H1 (cell line): Measurements from ENCODE around the gene USE1. TPM values are rescaled to one million over a fixed set of nuclear protein-coding genes. Genes with fewer than 3 reads are reported as not detected.

Source experiments
- CTCF ChIA-PET: fragments of 300-600 bp; sonication (Branson Sonifier 250); formaldehyde crosslinking; loops from one replicate; lab custom pipeline; 2021; ENCODE audit not compliant: partially characterized antibody; lab: Charles Lee
- POLR2A ChIA-PET: fragments of 300-600 bp; sonication (Branson Sonifier 250); formaldehyde crosslinking; loops from one replicate; lab custom pipeline; 2021; ENCODE audit warnings: inconsistent platforms; ENCODE audit not compliant: partially characterized antibody; lab: Charles Lee
- DNase-seq, 2 experiments: peaks; one replicate each; pipeline versions ENCODE4 v3.0.0 to v3.0.0-alpha.2; 2010 to 2022; ENCODE audit warnings: low spot score in 2 of 2, low read depth in 1 of 2, mixed read lengths in 1 of 2
- FAIRE-seq: peaks from 2 replicates; lab custom pipeline; 2011; peaks lifted over from hg19 to GRCh38; lab: Jason Lieb, UNC
- H2AFZ ChIP-seq: 2 replicates; pipeline ENCODE4 v1.8.1; 2012; ENCODE audit warnings: low read length, inconsistent platforms
- H2AK5ac ChIP-seq: 2 replicates; pipeline ENCODE4 v1.6.1; 2013; ENCODE audit warnings: low read depth, low read length
- H2BK120ac ChIP-seq: replicated peaks from 2 replicates; pipeline ENCODE3; 2013; ENCODE audit warnings: low read depth, low read length, inconsistent platforms
- H2BK12ac ChIP-seq: 2 replicates; pipeline ENCODE4 v1.6.1; 2013; ENCODE audit warnings: low read depth, low read length
- H2BK15ac ChIP-seq: 2 replicates; pipeline ENCODE4 v1.6.1; 2013; ENCODE audit warnings: low read length
- H2BK20ac ChIP-seq: 2 replicates; pipeline ENCODE4 v1.6.1; 2013; ENCODE audit warnings: low read length
- H2BK5ac ChIP-seq: 2 replicates; pipeline ENCODE4 v1.6.1; 2013; ENCODE audit warnings: low read depth, low read length
- H3K14ac ChIP-seq: 2 replicates; pipeline ENCODE4 v1.6.1; 2013; ENCODE audit warnings: inconsistent platforms; ENCODE audit not compliant: insufficient read length
- H3K18ac ChIP-seq: 2 replicates; pipeline ENCODE4 v1.6.1; 2013; ENCODE audit warnings: low read length; ENCODE audit errors: extremely low read depth
- H3K23ac ChIP-seq: 2 replicates; pipeline ENCODE4 v1.6.1; 2013; ENCODE audit warnings: inconsistent platforms; ENCODE audit not compliant: insufficient read length
- H3K23me2 ChIP-seq: 2 replicates; pipeline ENCODE4 v1.6.1; 2013; ENCODE audit warnings: low read depth, low read length
- H3K27ac ChIP-seq: 2 replicates; pipeline ENCODE4 v1.6.1; 2011; ENCODE audit warnings: low read depth, low read length, inconsistent platforms
- H3K27me3 ChIP-seq, 4 experiments: replicated peaks in 1 of 4; 1 replicate in 1 of 4; 2 replicates in 3 of 4; pipeline versions ENCODE4 v1.6.1 to v1.8.1; 2011 to 2013; ENCODE audit warnings: low read length in 3 of 4, mild to moderate bottlenecking in 3 of 4, inconsistent platforms in 2 of 4, mixed read lengths in 2 of 4, moderate library complexity in 1 of 4; ENCODE audit not compliant: control insufficient read depth in 3 of 4, insufficient read depth in 3 of 4; ENCODE audit errors: extremely low read depth in 1 of 4
- H3K36me3 ChIP-seq, 4 experiments: 2 replicates each; pipeline versions ENCODE4 v1.6.1 to v1.8.1; 2011 to 2013; ENCODE audit warnings: mild to moderate bottlenecking in 4 of 4, low read length in 3 of 4, moderate library complexity in 2 of 4, control low read depth in 1 of 4, inconsistent platforms in 1 of 4; ENCODE audit not compliant: insufficient read depth in 4 of 4, control insufficient read depth in 2 of 4
- H3K4ac ChIP-seq: replicated peaks from 2 replicates; pipeline ENCODE3; 2013; ENCODE audit warnings: low read length, low read depth, mixed read lengths, inconsistent platforms; ENCODE audit not compliant: insufficient read length
- H3K4me1 ChIP-seq, 4 experiments: replicated peaks in 1 of 4; 1 replicate in 1 of 4; 2 replicates in 3 of 4; pipeline versions ENCODE4 v1.6.1 to v1.8.1; 2011 to 2013; ENCODE audit warnings: low read length in 3 of 4, inconsistent platforms in 2 of 4, mixed read lengths in 1 of 4; ENCODE audit not compliant: insufficient read depth in 4 of 4, control insufficient read depth in 3 of 4
- H3K4me2 ChIP-seq, 2 experiments: 2 replicates each; pipeline versions ENCODE4 v1.6.1 to v1.8.1; 2011 to 2013; ENCODE audit warnings: low read depth in 2 of 2, low read length in 2 of 2, control low read depth in 1 of 2, inconsistent platforms in 1 of 2, mild to moderate bottlenecking in 1 of 2; ENCODE audit not compliant: insufficient read depth in 1 of 2
- H3K4me3 ChIP-seq, 4 experiments: fragments of 200-600, 300-600 bp in 1 of 4; sonication (generic), shearing (Covaris generic), sonication (Bioruptor Twin) in 1 of 4; 2 replicates each; pipeline versions ENCODE4 v1.5.1 to v1.8.1; 2011 to 2016; ENCODE audit warnings: low read length in 4 of 4, low read depth in 3 of 4, control low read depth in 2 of 4, inconsistent platforms in 2 of 4, mild to moderate bottlenecking in 2 of 4, mixed read lengths in 1 of 4, moderate library complexity in 1 of 4; ENCODE audit not compliant: insufficient read depth in 2 of 4; ENCODE audit errors: extremely low read depth in 1 of 4
- H3K56ac ChIP-seq: replicated peaks from 2 replicates; pipeline ENCODE3; 2013; ENCODE audit warnings: low read depth, mild to moderate bottlenecking, mixed read lengths, low read length, inconsistent platforms; ENCODE audit not compliant: insufficient read length
- H3K79me1 ChIP-seq: 2 replicates; pipeline ENCODE4 v1.6.1; 2013; ENCODE audit warnings: low read depth, low read length, control low read depth
- H3K79me2 ChIP-seq, 2 experiments: 2 replicates each; pipeline versions ENCODE4 v1.6.1 to v1.8.1; 2012 to 2013; ENCODE audit warnings: low read length in 2 of 2, mild to moderate bottlenecking in 2 of 2, inconsistent platforms in 1 of 2; ENCODE audit not compliant: insufficient read depth in 2 of 2, control insufficient read depth in 1 of 2
- H3K9ac ChIP-seq, 4 experiments: replicated peaks in 1 of 4; 1 replicate in 1 of 4; 2 replicates in 3 of 4; pipeline versions ENCODE4 v1.6.1 to v1.8.1; 2011 to 2013; ENCODE audit warnings: low read depth in 3 of 4, low read length in 3 of 4, control low read depth in 2 of 4, mild to moderate bottlenecking in 2 of 4, moderate library complexity in 2 of 4, inconsistent platforms in 1 of 4; ENCODE audit errors: extremely low read depth in 1 of 4
- H3K9me3 ChIP-seq, 2 experiments: 2 replicates each; pipeline versions ENCODE4 v1.6.1 to v1.8.1; 2012 to 2013; ENCODE audit warnings: mild to moderate bottlenecking in 2 of 2, moderate library complexity in 2 of 2, control low read depth in 1 of 2, inconsistent platforms in 1 of 2, low read depth in 1 of 2, low read length in 1 of 2, mixed read lengths in 1 of 2; ENCODE audit not compliant: insufficient read depth in 2 of 2
- H4K20me1 ChIP-seq, 2 experiments: replicated peaks in 1 of 2; 2 replicates each; pipeline versions ENCODE3 to v1.8.1; 2011 to 2013; ENCODE audit warnings: inconsistent platforms in 2 of 2, low read length in 2 of 2, mild to moderate bottlenecking in 1 of 2; ENCODE audit not compliant: insufficient read depth in 2 of 2, control insufficient read depth in 1 of 2
- H4K5ac ChIP-seq: 2 replicates; pipeline ENCODE4 v1.6.1; 2013; ENCODE audit warnings: low read length, low read depth, mixed read lengths, inconsistent platforms; ENCODE audit not compliant: insufficient read length
- H4K8ac ChIP-seq: 2 replicates; pipeline ENCODE4 v1.8.0; 2013; ENCODE audit warnings: mild to moderate bottlenecking, moderate library complexity, low read length, inconsistent platforms; ENCODE audit not compliant: insufficient read depth; ENCODE audit errors: extremely low read depth
- H4K91ac ChIP-seq: replicated peaks from 2 replicates; pipeline ENCODE3; 2013; ENCODE audit warnings: low read length, mixed read lengths, inconsistent platforms; ENCODE audit not compliant: insufficient read length
- ASH2L ChIP-seq: fragments of 200-600, 300-600 bp; sonication (generic); IDR thresholded peaks from one replicate; pipeline ENCODE4 v1.7.1; 2017; ENCODE audit warnings: low read length
- CEBPB ChIP-seq: IDR thresholded peaks from 2 replicates; pipeline ENCODE4 v1.6.1; 2012; ENCODE audit warnings: low read depth, low read length
- SAP30 ChIP-seq: fragments of 300-600 bp; sonication (generic); IDR thresholded peaks from 2 replicates; pipeline ENCODE4 v1.7.1; 2012; ENCODE audit warnings: low read length, moderate library complexity, mild to moderate bottlenecking, inconsistent platforms; ENCODE audit not compliant: insufficient read depth, insufficient replicate concordance
- SP2 ChIP-seq: IDR thresholded peaks from 2 replicates; pipeline ENCODE4 v1.6.1; 2012; ENCODE audit warnings: mild to moderate bottlenecking, low read length, inconsistent platforms
- TAF1 ChIP-seq: IDR thresholded peaks from 2 replicates; pipeline ENCODE4 v1.6.1; 2011; ENCODE audit warnings: mild to moderate bottlenecking, low read depth, low read length
- TCF12 ChIP-seq: IDR thresholded peaks from 2 replicates; pipeline ENCODE4 v1.6.1; 2011; ENCODE audit warnings: low read depth, mild to moderate bottlenecking, low read length
- ZNF274 ChIP-seq: IDR thresholded peaks from 2 replicates; pipeline ENCODE4 v1.7.0; 2012; ENCODE audit warnings: low read length, borderline replicate concordance; ENCODE audit errors: extremely low read depth
- WGBS, 2 experiments: shearing (Covaris generic) in 1 of 2; methylation state at CpG; one replicate each; pipeline versions ENCODE4 v1.1.6 to v1.1.7; 2013 to 2015; ENCODE audit warnings: low lambda C conversion rate in 2 of 2, mixed read lengths in 2 of 2, inconsistent platforms in 1 of 2, low coverage in 1 of 2, missing lambda C conversion rate in 1 of 2; ENCODE audit not compliant: insufficient replicate concordance in 2 of 2, insufficient coverage in 1 of 2, insufficient read length in 1 of 2; ENCODE audit errors: extremely low coverage in 1 of 2, missing lambda C conversion rate in 1 of 2; 5-methylcytosine and 5-hydroxymethylcytosine counted together
- polyA plus RNA-seq, 7 experiments: library from polyadenylated mRNA; depleted of rRNA in 3 of 7; stranded (reverse) in 5 of 7; unstranded in 2 of 7; fragments of >200 nt in 5 of 7; fragments of 200-250 nt in 2 of 7; gene quantifications; 1 replicate in 5 of 7; 2 replicates in 1 of 7; 4 replicates in 1 of 7; pipeline versions ENCODE4 v1.2.1 to v1.2.3, GENCODE V29; 2011 to 2013; ENCODE audit warnings: missing spikeins in 2 of 7, mixed read lengths in 2 of 7
- total RNA-seq: library from RNA; stranded (reverse); fragmentation: NEBNext Ultra II Directional; extraction: Animal tissue kit (Norgen Biotek cat#: 25700); gene quantifications from 2 replicates; pipeline ENCODE4 v1.2.1, GENCODE V29; 2021

USE1 gene
- total and polyA plus RNA-seq, 2 of the 8 experiments (the other 6 are each of a cell fraction or from before 2014, with no cell fraction given), result 8.7 to 13.9 TPM

GRCh38 chr19:17200408-17201079, 14.6 kb upstream of the USE1 start:
- 95% methylated on average over 15 of the region's 16 CpGs; no CpG with 5 or more reads in 1 of the 2 experiments for WGBS, 2 experiments
- H4K5ac ChIP-seq, result no peak overlapping the region
- no peak overlapping the region for H3K4me3 ChIP-seq
- H3K79me1 ChIP-seq, result no peaks in the 10 kb centered on the region
- H3K4me2 ChIP-seq, result no peak overlapping the region
- H2AK5ac ChIP-seq, result no peak overlapping the region
- peaks cover 2% of the 10 kb centered on the region; the same call in 1 of the 2 replicates for H3K23me2 ChIP-seq
- H2BK20ac ChIP-seq, result no peak overlapping the region
- H4K8ac ChIP-seq, result no peak overlapping the region
- H3K56ac ChIP-seq, result no peak overlapping the region
- no peak overlapping the region for H3K23ac ChIP-seq
- H3K36me3 ChIP-seq, result peaks cover 0 to 23% (median 17%) of the 10 kb centered on the region in 4 experiments; a peak in 7 of 8 replicates
- H2BK15ac ChIP-seq, result no peak overlapping the region
- ChIA-PET CTCF (interaction anchor here (0.6 to 2.1 kb wide), 5 partner anchors 9 to 121 kb away, joined by 3 to 7 read pairs (median 3); no protein-coding TSS in a partner anchor), POLR2A (interaction anchor here (1.2 to 1.3 kb wide), 2 partner anchors 10 to 34 kb away, joined by 3 to 4 read pairs; no protein-coding TSS in a partner anchor)
- FAIRE-seq (no peak), DNase-seq (no peak)
- no peaks in the 10 kb centered on the region for H3K27me3 ChIP-seq
- H3K4me1 ChIP-seq, result no peaks in the 10 kb centered on the region
- no peak overlapping the region for H4K91ac ChIP-seq
- peaks cover 2 to 5% of the 10 kb centered on the region in 2 experiments for H4K20me1 ChIP-seq
- no peaks in the 10 kb centered on the region for H3K79me2 ChIP-seq
- H2BK5ac ChIP-seq, result no peak overlapping the region
- H3K9me3 ChIP-seq, result no peaks in the 10 kb centered on the region
- H2BK120ac ChIP-seq, result no peak overlapping the region
- H3K4ac ChIP-seq, result no peak overlapping the region
- H2AFZ ChIP-seq, result no peak overlapping the region
- H3K14ac ChIP-seq, result no peak overlapping the region
- no peak overlapping the region for H3K18ac ChIP-seq
- no peak overlapping the region for H3K27ac ChIP-seq
- H3K9ac ChIP-seq, result no peak overlapping the region
- H2BK12ac ChIP-seq, result no peak overlapping the region
- TF ChIP-seq ZNF274, result no peak
- no peak for TF ChIP-seq SP2
- no peak for TF ChIP-seq ASH2L
- TF ChIP-seq TCF12, result no peak
- no peak for TF ChIP-seq SAP30
- no peak for TF ChIP-seq TAF1
- no peak for TF ChIP-seq CEBPB
